ENCODE measurements around the gene FBXL7. TPM values are rescaled to one million over a fixed set of nuclear protein-coding genes. Genes with fewer than 3 reads are reported as not detected.

Gene FBXL7
- total RNA-seq, 2 experiments from 2014 or later: not detected

- POLR2A ChIA-PET: no interaction called here
- no peak for ATAC-seq (ENCODE audit: poor library complexity)
- no peak overlapping the region for H3K4me3 Mint-ChIP-seq
- intact Hi-C loops (cut with DNase I, micrococcal nuclease): no loop called here
- TF ChIP-seq CTCF (IDR thresholded peaks at IDR 0.05): no peak
- no peaks in the 10 kb centered on the region for H3K4me1 Mint-ChIP-seq (ENCODE audit: low read depth)
- Histone ChIP-seq H3K27me3 (ENCODE audit: control insufficient read depth in 1 of 2, insufficient read depth in 2 of 2, low read length in 2 of 2) (no peaks in the 10 kb centered on the region), H3K27ac (ENCODE audit: low read depth in 1 of 2, low read length in 2 of 2) (no peak overlapping the region), H3K9me3 (ENCODE audit: control insufficient read depth in 1 of 2, insufficient read depth in 1 of 2, low read length in 2 of 2) (peaks cover 0 to 10% of the 10 kb centered on the region in 2 experiments), H3K36me3 (ENCODE audit: insufficient read depth, low read length) (no peaks in the 10 kb centered on the region), H3K4me1 (ENCODE audit: insufficient read depth, low read length) (no peaks in the 10 kb centered on the region), H3K4me3 (ENCODE audit: low read length) (no peak overlapping the region)
- CTCF ChIA-PET: interaction anchor here (0.6 kb wide), 1 partner anchor 1416 kb away, joined by 3 read pairs; no protein-coding TSS in a partner anchor
- H3K27me3 Mint-ChIP-seq: no peaks in the 10 kb centered on the region
- H3K27ac Mint-ChIP-seq: no peak overlapping the region
- DNase-seq: no peak
- H3K36me3 Mint-ChIP-seq (ENCODE audit: low read depth): no peaks in the 10 kb centered on the region
- H3K9me3 Mint-ChIP-seq: peaks cover 4% of the 10 kb centered on the region
Measured at GRCh38 chr5:15799014-15799413, 299.0 kb downstream of the FBXL7 start.

GRCh38 chr5:15799612-15800011 is 299.6 kb downstream of the FBXL7 start:
- no peak for TF ChIP-seq CTCF (IDR thresholded peaks at IDR 0.05)
- no peaks in the 10 kb centered on the region for H3K27me3 ChIP-seq (ENCODE audit: control insufficient read depth in 1 of 2, insufficient read depth in 2 of 2, low read length in 2 of 2)
- intact Hi-C loops (cut with DNase I, micrococcal nuclease): no loop called here
- ATAC-seq (ENCODE audit: poor library complexity) (no peak), DNase-seq (no peak)
- no peaks in the 10 kb centered on the region for H3K4me1 ChIP-seq (ENCODE audit: insufficient read depth, low read length)
- no peak overlapping the region for H3K27ac ChIP-seq (ENCODE audit: low read depth in 1 of 2, low read length in 2 of 2)
- Mint-ChIP-seq H3K4me3 (no peak overlapping the region), H3K9me3 (peaks cover 4% of the 10 kb centered on the region), H3K27ac (no peak overlapping the region), H3K27me3 (no peaks in the 10 kb centered on the region), H3K36me3 (ENCODE audit: low read depth) (no peaks in the 10 kb centered on the region), H3K4me1 (ENCODE audit: low read depth) (no peaks in the 10 kb centered on the region)
- ChIA-PET POLR2A (no interaction called here), CTCF (no interaction called here)
- H3K4me3 ChIP-seq (ENCODE audit: low read length): no peak overlapping the region
- no peaks in the 10 kb centered on the region for H3K36me3 ChIP-seq (ENCODE audit: insufficient read depth, low read length)
- H3K9me3 ChIP-seq (ENCODE audit: control insufficient read depth in 1 of 2, insufficient read depth in 1 of 2, low read length in 2 of 2): peaks cover 0 to 15% of the 10 kb centered on the region in 2 experiments

DNA sequence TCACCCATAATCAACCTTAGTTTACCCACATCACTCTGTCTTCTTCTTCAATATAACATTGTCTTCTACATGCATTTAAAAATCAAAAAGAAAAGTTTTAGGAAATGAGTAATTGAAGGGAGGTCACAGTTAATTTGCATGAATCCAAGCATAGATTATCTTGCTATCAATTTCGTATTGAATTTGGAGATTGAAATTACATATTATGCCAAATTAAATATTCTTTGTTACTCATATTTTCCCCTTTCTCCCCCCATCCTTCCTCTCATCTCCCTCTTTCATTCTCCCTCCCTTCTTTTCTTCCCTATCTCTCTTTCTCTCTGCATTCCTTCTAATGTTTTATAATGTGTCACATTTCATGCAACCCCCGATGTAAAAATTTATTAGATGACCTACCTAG is 303.3 kb downstream of the FBXL7 start:
- H3K9me3 Mint-ChIP-seq: peaks cover 7% of the 10 kb centered on the region
- H3K27me3 Mint-ChIP-seq: no peaks in the 10 kb centered on the region
- ChIA-PET CTCF (no interaction called here), POLR2A (no interaction called here)
- no peak overlapping the region for H3K27ac Mint-ChIP-seq
- no peak overlapping the region for H3K4me3 Mint-ChIP-seq
- no peaks in the 10 kb centered on the region for H3K4me1 ChIP-seq (ENCODE audit: insufficient read depth, low read length)
- H3K4me1 Mint-ChIP-seq (ENCODE audit: low read depth): no peaks in the 10 kb centered on the region
- no peaks in the 10 kb centered on the region for H3K36me3 ChIP-seq (ENCODE audit: insufficient read depth, low read length)
- H3K9me3 ChIP-seq (ENCODE audit: control insufficient read depth in 1 of 2, insufficient read depth in 1 of 2, low read length in 2 of 2): peaks cover 0 to 12% of the 10 kb centered on the region in 2 experiments
- TF ChIP-seq CTCF (IDR thresholded peaks at IDR 0.05): no peak
- intact Hi-C loops (cut with DNase I, micrococcal nuclease): no loop called here
- H3K4me3 ChIP-seq (ENCODE audit: low read length): no peak overlapping the region
- ATAC-seq (ENCODE audit: poor library complexity) (no peak), DNase-seq (no peak)
- H3K36me3 Mint-ChIP-seq (ENCODE audit: low read depth): no peaks in the 10 kb centered on the region
- no peak overlapping the region for H3K27ac ChIP-seq (ENCODE audit: low read depth in 1 of 2, low read length in 2 of 2)
- no peaks in the 10 kb centered on the region for H3K27me3 ChIP-seq (ENCODE audit: control insufficient read depth in 1 of 2, insufficient read depth in 2 of 2, low read length in 2 of 2)
